DMS53 treated with DMSO at 0.1 percent for 48 hours (cell line): ENCODE data around the gene DNAH1.

Source experiments
- DNase-seq: peaks from one replicate; lab custom pipeline; 2025; ENCODE audit not compliant: unreplicated experiment; lab: John Stamatoyannopoulos, UW

Gene DNAH1

DNA sequence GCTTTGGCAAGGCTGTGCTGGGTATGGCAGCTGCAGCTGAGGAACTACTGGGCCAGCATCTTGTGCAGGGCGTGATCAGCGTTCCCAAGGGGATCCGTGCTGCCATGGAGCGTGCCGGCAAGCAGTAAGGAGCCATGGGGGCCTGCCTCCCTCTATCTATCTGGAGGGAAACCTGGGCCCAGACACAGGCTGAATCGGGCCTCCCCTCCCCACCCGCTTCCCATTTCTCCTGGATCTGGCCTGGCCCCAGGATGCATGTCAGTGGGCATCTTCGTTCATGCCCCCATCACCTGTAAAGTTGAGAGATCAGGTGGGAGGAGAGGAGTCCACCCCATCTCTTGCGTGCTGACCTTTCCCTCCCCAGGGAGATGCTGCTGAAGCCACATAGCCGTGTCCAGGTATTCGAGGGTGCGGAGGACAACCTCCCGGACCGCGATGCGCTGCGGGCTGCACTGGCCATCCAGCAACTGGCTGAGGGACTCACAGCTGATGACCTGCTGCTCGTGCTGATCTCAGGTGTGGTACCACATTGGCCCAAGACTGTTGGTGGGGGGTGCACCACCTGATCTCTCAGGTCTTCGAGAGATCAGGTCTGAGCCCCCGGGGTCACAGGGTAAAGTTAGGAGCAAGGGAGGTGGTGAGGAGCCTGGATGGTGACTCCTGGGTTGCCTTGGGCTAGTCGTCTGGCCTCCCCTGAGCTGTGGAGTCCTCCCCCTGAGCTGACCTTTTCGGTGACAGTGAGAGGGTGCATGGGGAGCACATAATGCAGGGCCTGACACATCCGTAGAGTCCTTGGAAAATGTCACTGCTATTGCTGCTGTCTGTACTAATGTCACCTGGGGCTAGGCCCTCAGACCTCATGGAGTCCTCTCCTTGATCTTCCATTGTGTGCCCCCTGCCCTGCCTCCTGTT, 25.3 kb upstream of the DNAH1 start:
- no peak for DNase-seq

DNA sequence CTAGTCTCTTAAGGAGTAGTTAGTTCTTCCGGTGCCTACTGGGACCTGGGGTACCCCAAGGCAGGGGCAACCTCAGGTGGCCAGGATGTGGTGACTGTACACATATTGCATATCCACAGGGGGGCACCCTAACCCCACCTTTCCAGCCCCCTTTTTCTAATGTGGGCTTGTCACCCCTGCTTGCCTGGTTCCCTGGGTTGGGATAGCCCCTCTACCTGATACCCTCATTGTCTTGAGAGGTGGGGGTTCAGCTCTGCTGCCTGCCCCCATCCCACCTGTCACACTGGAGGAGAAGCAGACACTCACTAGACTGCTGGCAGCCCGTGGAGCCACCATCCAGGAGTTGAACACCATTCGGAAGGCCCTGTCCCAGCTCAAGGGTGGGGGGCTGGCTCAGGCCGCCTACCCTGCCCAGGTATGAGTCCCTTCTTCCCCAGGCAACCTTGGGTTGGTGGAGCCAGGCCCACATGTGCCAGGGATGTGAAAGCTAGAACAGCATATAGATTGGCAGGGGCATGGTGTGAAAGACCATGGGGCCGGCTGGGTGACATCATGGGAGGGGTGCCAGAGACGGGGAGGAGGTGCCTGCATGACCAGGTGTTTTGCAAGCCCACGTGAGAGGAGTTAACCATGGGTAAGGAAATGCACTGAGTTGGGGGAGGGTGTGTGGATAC, 24.5 kb upstream of the DNAH1 start:
- DNase-seq = no peak

DNA sequence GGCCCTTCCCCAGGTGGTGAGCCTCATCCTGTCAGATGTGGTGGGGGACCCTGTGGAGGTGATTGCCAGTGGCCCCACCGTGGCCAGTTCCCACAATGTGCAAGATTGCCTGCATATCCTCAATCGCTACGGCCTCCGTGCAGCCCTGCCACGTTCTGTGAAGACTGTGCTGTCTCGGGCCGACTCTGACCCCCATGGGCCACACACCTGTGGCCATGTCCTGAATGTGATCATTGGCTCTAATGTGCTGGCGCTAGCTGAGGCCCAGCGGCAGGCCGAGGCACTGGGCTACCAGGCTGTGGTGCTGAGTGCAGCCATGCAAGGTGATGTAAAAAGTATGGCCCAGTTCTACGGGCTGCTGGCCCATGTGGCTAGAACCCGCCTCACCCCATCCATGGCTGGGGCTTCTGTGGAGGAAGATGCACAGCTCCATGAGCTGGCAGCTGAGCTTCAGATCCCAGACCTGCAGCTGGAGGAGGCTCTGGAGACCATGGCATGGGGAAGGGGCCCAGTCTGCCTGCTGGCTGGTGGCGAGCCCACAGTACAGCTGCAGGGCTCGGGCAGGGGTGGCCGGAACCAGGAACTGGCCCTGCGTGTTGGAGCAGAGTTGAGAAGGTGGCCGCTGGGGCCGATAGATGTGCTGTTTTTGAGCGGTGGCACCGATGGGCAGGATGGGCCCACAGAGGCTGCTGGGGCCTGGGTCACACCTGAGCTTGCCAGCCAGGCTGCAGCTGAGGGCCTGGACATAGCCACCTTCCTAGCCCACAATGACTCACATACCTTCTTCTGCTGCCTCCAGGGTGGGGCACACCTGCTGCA, 23.7 kb upstream of the DNAH1 start:
- no peak for DNase-seq

DNA sequence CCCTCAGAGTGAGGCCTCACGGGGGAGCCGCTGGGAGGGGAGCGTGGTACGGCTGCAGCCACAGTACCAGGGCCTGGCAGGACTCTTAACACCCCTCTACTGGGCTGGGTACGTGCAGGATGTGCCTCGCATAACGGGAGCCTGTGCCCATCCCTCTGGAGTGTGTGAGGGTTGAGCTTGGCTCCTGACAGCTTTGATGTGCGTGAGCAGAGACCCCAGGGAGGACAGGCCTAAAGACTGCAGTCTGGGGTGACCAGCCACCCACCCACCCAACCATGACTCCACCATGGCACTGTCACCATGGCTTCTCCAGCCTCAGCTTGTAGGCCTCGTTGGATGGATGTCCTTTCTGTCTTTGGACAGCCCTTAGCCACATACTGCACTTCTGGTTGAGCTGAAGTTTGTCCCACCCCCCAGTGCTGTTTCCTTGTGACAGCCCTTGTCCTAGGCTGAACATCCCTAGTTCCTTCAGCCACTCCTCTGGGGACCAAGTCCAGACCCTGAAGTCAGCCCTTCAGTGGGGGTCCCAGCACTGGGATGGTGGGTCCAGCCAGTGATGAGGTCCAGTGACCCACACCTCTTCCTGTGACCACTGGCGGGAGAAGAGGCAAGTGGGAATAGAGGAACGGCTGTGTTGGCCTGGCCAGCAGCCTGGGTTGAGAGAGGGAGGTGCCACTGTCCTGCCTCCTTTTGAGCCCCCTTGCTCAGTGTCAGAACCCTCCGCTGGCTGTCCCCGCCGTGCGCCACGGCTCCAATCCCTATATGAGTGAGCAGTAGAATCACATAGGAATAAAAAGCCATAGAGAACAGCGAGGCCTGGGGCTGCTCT, 22.4 kb upstream of the DNAH1 start:
- DNase-seq = no peak

DNA sequence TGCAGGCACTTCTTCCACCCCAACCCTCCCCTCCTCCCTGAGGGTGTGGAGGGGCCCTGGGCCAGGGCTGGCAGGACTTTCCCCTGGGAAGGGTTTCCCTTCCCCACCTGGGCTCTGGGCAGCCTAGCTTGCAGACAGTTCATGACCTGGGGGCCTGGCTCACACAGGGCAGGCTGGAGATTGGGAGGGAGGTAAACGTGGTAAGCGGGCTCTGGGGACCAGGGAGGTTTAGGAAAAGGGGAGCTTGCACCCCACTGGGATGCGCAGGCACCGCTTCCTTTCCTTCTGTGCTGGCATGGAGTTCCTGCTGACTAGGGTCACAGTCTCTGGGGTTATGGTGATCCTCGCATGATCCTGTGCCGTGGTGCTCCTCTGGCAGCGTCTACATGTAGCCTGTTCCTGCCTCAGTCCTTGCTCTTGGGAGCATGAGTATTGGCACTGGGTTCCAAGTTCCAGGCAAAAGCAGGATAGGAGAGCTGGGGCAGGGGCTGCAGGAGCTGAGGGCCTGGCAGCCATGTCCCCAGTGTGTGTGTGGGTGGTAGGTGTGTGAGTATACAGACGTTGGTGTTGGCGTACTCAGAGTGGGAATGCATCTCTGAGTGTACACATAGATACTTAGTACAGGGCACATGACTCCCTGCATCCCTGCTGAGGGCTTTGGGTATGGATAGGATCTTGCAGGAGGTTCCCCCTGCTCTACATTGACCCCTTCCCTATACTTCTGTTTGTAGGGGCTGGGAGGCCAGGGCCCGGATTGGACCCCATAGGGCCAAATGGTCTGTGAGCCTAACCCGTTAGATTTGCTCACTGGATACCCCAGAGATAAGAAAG, 21.6 kb upstream of the DNAH1 start:
- DNase-seq = no peak

DNA sequence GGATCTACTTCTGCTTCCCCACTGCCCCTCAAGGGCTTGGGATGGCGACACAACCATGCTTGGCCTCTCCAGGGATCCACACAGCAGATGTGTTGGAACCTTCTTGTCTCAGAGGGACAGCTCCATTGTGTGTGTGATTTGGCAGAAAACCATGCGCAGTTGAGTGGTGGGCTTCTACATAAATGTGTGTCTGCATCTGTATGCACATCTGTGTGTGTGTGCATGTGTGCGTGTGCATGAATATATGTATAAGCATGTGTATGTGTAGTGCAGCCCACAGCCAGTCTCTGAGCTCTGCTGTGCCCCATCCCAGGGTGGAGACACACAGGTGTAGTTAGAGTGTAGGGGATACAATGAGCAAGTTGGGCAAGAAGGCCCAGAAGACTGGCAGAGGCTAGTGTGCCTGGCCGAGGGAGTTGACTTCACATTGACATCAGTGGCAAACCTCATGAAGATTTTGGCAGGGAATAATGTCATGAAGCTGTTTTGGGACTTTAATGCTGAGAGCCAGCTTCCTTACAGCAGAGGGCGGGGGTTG, 20.4 kb upstream of the DNAH1 start:
- no peak for DNase-seq

DNA sequence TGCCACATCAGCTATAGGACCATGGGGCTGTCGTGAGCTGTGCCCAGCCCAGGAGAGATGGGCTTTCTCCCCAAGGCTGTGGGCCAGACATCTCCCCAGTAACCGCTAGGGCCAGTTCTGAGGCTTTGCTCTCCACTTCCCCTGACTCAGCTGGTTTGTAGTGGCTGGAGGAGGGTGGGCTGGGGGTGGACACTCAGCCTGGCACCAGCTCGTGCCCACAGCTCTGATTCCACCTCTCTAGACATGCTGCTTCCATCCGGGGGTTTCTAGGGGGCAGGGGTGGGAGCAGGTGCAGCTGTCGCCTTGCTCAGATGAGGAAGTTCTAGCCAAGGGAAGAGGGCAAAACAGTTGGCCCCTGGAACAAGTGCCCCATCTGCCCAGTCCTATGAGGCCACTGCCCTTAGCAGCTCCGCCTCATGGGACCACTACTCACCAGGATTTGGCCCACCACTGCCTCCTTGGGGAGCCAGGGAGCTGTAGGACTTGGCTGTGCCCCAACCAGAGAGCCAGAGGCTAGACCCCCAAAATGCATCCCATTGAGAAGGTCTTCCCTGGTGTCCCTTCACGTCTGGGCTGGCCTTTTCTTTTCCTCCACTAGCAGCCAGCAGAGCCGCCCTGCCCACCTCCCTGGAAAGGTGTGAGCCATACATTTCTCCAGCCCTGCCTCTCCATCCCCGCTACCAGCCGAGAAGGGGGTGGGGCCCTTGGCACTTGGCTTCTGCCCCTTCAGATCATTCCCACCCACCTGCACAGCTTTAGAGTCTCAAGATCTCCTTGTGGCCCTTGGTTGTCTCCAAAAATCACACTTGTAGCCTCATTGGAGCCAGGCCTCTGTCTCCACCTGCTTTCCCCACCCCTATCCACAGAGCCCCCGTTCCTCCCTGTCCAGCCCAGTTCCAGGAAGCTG, 18.6 kb upstream of the DNAH1 start:
- DNase-seq = no peak

DNA sequence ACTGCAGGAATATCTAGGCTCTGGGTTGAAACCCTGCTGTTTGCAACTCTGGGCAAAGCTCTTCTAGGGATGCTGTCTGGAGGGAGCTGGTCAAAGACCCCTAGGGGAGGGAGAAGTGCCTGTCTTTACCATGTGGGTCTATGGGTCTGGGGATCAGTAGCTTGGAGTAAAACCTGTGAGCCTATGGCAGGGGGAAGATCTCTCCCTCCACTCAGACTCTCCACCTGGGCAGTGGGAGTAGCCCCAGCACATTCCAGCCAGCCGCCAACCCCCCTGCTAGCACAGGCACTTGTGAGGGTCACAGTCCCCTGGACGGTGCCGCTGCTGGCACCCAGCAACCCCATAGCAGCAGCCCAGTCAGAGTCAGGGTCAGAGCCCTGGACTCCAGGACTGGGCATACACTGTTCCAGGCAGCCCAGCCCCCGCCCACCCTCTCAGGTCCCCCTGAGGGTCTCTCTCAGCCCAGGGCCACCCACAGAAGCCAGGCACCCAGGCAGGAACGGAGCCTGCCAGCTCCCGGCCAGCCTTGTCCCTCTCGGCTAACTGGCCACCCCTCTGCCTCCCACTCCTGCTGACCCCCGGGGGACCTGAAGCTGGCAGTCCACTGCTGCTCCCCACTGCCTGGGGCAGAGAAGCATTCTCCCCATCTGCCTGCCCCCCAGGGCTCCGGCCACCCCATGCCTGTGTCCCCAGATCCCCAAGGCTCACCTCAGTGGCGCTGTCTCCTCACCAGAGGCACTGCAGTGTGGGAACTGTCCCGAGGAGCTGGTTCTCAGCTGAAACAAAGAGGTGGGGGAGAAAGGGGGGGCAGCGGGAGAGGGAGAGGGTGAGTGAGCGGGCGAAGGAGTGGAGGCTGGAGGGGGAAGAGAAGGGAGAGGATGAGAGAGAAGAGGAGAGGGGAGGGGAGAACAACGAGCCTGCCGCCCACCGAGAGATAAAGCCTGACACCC, 17.7 kb upstream of the DNAH1 start:
- DNase-seq = no peak

DNA sequence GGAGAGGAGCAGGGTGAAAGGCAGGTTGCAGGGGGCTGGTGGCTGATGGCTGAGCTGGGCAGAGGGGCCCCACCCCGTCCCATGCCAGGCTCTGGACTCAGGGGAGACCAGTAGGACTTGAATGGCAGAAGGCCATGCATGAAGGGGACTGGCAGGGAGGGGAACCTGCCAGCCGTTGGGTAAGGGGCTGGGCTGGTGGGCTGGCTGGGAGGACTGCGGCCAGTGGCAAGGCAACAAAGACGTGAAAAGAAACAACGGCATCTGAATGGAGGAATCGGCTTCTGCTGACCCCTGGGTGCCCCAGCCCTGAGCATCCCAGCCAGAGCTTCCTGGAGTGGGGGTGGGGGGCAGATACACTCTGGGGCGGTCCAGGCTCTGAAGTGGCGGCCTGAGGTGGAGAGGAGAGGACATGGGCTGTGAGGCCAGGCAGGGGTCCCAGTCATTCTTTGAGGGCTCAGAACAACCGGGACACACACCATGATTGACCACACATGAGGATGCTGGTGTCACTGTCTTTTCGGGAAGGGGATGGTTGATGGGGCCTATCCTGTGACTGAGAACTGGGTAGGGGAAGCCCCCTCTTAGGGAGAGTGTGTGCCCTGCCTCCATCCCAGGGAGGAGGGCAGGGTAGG, 16.8 kb upstream of the DNAH1 start:
- no peak for DNase-seq

DNA sequence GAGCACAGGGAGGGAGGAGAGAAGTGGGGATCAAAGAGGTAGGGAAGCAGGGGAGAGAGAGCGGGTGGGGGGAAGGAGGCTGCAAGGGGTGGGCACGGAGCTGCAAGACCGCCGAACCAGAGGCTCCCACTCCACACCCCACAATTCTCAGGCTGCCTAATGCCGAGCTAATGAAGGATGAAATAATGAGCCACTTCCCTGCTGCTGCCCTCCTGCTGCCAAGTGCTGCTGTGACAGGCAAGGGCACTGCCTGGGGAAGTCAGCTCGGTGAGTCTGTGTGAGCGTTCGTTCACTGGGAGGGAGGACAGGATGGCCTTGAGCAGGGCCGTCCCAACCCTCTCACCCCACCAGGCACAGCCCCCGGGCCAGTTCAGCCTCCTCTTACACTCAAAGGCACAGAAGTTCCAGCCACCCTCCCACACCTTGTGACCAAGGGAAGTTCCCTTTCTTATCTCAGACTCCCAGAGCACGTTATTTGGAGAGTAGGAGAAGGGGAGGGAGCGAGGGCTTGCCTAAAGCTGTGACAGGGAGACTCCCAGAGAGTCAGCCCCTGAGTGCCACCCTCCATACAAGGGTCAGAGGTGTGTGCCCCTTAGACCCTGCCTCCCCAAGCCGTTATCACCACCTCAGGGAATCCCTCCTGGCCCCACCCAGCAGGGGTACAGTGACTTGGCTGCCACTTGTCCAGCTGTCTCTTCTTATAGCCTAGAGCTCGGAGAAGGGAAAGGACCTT, 16.1 kb upstream of the DNAH1 start:
- DNase-seq = no peak

DNA sequence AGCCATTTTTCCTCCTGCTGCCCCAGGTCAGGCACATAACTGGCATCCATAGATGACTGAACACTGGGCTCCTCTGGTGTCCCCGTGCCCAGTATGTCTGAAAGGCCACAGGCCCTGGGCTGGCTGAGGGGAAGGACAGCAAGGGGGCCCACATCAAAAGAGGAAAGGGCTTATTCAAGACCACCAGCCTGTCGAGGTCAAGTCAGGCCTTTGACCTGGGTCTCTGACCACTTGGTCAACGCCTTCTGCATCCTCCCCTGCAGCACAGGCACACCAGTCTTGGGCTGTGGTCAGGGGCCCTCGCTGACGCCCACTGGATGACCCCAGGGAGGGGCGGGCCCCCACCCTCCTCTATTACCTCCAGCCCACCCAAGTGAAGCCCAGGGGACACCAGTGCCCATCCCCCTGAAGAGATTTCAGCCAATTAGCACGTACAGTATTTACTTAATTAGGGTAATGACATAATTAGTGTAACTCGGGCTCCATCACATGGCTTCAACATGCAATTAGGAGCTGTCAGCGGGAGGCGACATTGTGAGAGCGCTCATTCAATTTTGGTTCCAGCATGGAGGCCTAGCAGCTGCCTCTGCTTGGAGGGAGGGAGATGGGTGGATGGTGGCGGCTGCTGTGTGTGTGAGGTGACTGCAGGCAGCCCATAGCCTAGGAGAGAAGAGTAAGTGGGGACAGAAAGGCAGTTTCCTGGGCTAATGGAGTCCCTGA, 13.5 kb upstream of the DNAH1 start:
- no peak for DNase-seq

DNA sequence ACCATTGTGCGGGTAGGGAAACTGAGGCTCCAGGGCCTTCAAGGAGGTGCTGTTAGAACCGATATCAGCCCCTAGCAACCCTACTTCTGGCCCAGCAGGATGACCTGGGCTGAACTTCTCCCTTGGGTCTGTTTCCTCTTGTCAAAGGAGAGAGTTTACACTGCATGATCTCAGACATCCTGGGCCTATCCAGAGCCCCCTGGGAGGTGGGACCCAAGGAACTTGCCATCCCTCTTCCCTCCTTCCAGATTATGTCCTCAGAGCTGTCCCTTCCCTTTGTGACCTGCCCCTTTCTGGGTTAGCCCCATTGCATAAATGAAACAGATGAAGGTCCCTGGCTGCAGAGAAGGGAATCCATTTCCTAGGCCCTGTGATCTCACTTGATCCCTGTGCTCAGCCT, 12.3 kb upstream of the DNAH1 start:
- DNase-seq = no peak

DNA sequence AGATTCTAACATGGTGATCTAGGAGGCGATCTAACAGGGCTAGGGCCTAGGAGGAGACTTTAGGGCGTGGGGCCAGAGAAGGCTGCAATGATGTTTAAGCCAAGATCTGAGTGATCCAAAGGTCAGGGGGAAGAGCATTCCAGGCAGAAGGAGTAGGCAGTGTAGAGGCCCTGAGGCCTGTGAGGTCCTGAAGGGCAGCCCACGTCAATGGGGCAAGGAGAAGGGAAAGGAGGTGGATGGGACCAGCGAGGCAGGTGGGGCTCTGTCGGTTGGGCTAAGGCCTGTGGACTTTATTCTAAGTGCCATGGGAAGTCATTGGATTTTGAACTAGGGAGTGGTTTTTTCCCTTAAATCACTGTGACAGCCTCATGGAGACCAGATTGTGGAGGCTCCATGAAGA, 10.2 kb upstream of the DNAH1 start:
- no peak for DNase-seq

DNA sequence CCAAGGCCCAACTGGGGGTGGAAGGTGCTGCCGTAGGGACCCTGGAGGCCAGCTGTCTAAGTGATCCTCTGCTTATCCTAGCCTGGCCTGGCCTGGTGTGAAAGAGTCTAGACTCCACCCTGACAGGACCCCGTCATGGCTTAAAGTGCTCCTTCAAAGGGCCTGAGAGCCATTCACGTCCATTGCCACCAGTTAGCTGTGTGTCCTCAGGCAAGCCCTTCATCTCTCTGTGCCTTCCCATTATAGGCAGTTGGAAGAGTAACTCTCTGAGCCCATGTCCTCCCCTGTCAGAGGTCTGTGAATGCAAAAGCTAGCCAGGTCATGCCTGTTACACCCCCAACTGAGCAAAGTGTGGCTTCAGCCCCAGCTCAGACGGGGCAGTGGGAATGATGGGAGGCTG, 9.1 kb upstream of the DNAH1 start:
- no peak for DNase-seq

DNA sequence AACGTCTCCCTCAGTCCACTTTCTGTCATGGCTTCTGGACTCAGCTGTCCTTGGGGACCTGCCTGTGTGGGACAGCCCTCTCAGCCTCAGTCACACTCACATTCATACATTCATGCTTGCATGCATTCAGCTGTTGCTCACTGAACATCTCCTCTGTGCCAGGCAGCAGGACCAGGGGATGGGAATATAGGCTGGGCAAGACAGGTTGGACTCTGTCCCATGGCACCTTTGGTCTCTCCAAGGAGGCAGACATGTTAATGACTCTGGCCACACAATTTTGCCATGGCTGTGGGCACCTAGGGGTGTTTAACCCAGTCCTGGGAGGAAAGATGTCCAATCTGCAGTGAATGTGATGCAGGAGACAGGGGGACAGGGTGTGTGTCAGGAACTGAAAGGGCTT, 7.8 kb upstream of the DNAH1 start:
- no peak for DNase-seq
